Activated T-helper 2 cell treated with anti-CD3 and anti-CD28 coated beads, Interferon-gamma antibody, Interleukin-2, Interleukin-4, amounts not matched to agents 10 μg/mL and 5 μg/mL and 100 μg/mL, durations not matched to agents 14 hours and 24 hours and 36 hours (primary cell): ENCODE results near the gene FGD6. TPM values are rescaled to one million over a fixed set of nuclear protein-coding genes. Genes with fewer than 3 reads are reported as not detected.
"Not testable (repeated sequence)": the region's sequence is repeated elsewhere in the genome, so short reads cannot be mapped to it uniquely, and the experiment has no call there.

Source experiments
- DNase-seq: peaks from one replicate; pipeline ENCODE4 v3.0.0; 2021; ENCODE audit warnings: low spot score
- H3K27ac Mint-ChIP-seq: one replicate; pipeline ENCODE4 v1.8.0; 2021; ENCODE audit warnings: mixed read lengths
- H3K27me3 Mint-ChIP-seq: one replicate; pipeline ENCODE4 v1.8.0; 2021; ENCODE audit warnings: low read depth, mixed read lengths
- H3K36me3 Mint-ChIP-seq: one replicate; pipeline ENCODE4 v1.8.0; 2021; ENCODE audit warnings: low read depth, mixed read lengths
- H3K4me1 Mint-ChIP-seq: one replicate; pipeline ENCODE4 v1.8.0; 2021; ENCODE audit warnings: low read depth, mixed read lengths
- H3K4me3 Mint-ChIP-seq: one replicate; pipeline ENCODE4 v1.8.0; 2021; ENCODE audit warnings: low read depth, mild to moderate bottlenecking, moderate library complexity, mixed read lengths
- H3K9me3 Mint-ChIP-seq: one replicate; pipeline ENCODE4 v1.8.0; 2021; ENCODE audit warnings: mixed read lengths
- intact Hi-C: fragments of 100-400 bp; cut with micrococcal nuclease; formaldehyde crosslinking; loops from one replicate; pipeline ENCODE4 v1.15.1; 2023
- total RNA-seq: library from RNA; stranded (reverse); gene quantifications from 2 replicates; pipeline ENCODE4 v1.2.3, GENCODE V29; 2022

Gene FGD6
- total RNA-seq, 1 donor from 2014 or later = 1.1 TPM

DNA sequence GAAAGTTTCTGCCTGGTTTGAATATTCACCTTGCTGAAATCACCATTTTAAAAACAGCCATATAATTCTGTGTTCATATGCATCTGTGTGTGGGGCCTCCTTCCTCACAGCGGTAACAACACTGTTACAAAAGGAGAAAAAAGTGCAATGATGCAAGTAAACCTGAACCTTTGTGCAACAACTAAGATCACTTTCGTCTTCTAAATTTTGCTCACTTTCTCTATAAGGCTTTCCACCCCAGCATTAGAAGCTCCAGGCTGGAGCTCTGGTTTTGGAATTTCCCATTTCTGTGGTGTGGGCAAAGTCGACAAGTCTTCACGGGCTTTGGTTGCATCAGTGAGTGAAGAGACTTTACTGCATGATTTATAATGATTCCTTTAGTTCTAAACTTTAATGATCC lies 18.4 kb downstream of the FGD6 start:
- H3K36me3 Mint-ChIP-seq = no peaks in the 10 kb centered on the region
- peaks cover 2% of the 10 kb centered on the region for H3K4me1 Mint-ChIP-seq
- intact Hi-C loops = no loop called here
- H3K4me3 Mint-ChIP-seq = no peak overlapping the region
- no peak for DNase-seq
- H3K9me3 Mint-ChIP-seq = no peaks in the 10 kb centered on the region
- H3K27ac Mint-ChIP-seq = no peak overlapping the region
- no peaks in the 10 kb centered on the region for H3K27me3 Mint-ChIP-seq

GRCh38 chr12:95197636-95198035 lies 19.6 kb downstream of the FGD6 start:
- Mint-ChIP-seq H3K9me3 (no peaks in the 10 kb centered on the region), H3K36me3 (no peaks in the 10 kb centered on the region), H3K27me3 (peaks cover under 1% of the 10 kb centered on the region), H3K4me1 (peaks cover 2% of the 10 kb centered on the region), H3K4me3 (no peak overlapping the region), H3K27ac (no peak overlapping the region)
- DNase-seq = no peak
- intact Hi-C loops = no loop called here

GRCh38 chr12:95196875-95197569 lies 20.2 kb downstream of the FGD6 start:
- DNase-seq, H3K4me1 Mint-ChIP-seq, H3K27me3 Mint-ChIP-seq, H3K27ac Mint-ChIP-seq, H3K9me3 Mint-ChIP-seq, intact Hi-C loops, H3K4me3 Mint-ChIP-seq, H3K36me3 Mint-ChIP-seq: not testable (repeated sequence)

DNA sequence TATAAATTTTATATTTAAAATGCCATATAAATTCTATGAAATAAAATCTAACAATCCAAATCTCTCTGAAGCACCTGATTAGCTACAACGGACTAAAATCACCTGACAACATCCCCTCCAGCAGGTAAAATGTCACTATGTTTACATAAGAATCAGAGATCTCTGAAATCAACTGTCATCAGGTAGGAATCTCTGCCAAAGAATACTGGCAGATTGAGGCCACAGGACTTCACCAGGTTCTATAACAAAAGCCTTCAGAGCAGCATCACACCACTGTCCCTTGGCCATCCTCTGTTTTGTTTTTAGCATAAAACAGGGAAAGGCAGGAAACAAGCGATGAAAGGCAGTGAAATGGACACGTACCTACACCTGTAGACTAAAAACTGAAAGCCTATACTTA lies 22.1 kb downstream of the FGD6 start:
- Mint-ChIP-seq H3K36me3 (no peaks in the 10 kb centered on the region), H3K27ac (no peak overlapping the region), H3K4me1 (no peaks in the 10 kb centered on the region), H3K4me3 (no peak overlapping the region), H3K9me3 (no peaks in the 10 kb centered on the region), H3K27me3 (peaks cover 4% of the 10 kb centered on the region)
- intact Hi-C loops = no loop called here
- no peak for DNase-seq

DNA sequence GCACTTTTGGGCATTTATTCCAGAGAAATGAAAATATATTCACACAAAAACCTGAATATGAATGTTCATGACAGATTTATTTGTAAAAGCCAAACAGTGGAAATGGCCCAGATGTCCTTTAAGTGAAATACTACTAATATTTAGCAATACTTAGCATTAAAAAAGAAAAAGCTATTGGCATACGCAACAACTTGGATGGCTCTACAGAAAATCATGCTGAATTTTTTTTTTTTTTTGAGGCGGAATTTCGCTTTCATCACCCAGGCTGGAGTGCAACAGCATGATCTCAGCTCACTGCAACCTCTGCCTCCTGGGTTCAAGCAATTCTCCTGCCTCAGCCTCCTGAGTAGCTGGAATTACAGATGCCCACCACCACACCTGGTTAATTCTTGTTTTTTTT lies 24.1 kb downstream of the FGD6 start:
- H3K4me1 Mint-ChIP-seq = no peaks in the 10 kb centered on the region
- no peaks in the 10 kb centered on the region for H3K9me3 Mint-ChIP-seq
- no peaks in the 10 kb centered on the region for H3K36me3 Mint-ChIP-seq
- H3K27ac Mint-ChIP-seq = no peak overlapping the region
- no peak overlapping the region for H3K4me3 Mint-ChIP-seq
- intact Hi-C loops = no loop called here
- H3K27me3 Mint-ChIP-seq = peaks cover 4% of the 10 kb centered on the region
- no peak for DNase-seq

DNA sequence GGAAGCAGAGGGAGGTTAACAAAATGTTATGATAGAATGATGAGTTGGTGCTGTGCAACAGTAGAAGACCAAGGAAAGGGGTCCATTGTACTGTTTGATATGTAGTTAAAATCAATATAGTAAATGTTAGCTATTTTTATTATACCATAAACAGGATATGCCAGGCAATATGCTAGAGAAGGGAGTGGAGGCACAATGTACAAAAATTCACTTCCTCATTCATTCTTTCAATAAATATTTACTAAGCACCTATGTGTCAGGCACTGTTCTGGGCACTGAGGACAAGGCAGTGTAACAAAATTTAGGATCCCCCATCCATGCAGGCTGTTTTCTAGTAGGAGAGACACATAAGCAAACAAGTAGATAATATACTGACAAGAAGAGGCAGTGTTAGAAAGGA lies 25.0 kb downstream of the FGD6 start:
- no peak for DNase-seq
- Mint-ChIP-seq H3K4me3 (no peak overlapping the region), H3K27ac (no peak overlapping the region), H3K9me3 (no peaks in the 10 kb centered on the region), H3K27me3 (peaks cover 6% of the 10 kb centered on the region), H3K4me1 (no peaks in the 10 kb centered on the region), H3K36me3 (no peaks in the 10 kb centered on the region)
- intact Hi-C loops = no loop called here

- Mint-ChIP-seq H3K4me1 (no peaks in the 10 kb centered on the region), H3K27me3 (peaks cover 6% of the 10 kb centered on the region), H3K9me3 (no peaks in the 10 kb centered on the region), H3K4me3 (no peak overlapping the region), H3K36me3 (no peaks in the 10 kb centered on the region), H3K27ac (no peak overlapping the region)
- no peak for DNase-seq
- intact Hi-C loops = no loop called here
Measured at GRCh38 chr12:95191060-95191696, 26.1 kb downstream of the FGD6 start.

DNA sequence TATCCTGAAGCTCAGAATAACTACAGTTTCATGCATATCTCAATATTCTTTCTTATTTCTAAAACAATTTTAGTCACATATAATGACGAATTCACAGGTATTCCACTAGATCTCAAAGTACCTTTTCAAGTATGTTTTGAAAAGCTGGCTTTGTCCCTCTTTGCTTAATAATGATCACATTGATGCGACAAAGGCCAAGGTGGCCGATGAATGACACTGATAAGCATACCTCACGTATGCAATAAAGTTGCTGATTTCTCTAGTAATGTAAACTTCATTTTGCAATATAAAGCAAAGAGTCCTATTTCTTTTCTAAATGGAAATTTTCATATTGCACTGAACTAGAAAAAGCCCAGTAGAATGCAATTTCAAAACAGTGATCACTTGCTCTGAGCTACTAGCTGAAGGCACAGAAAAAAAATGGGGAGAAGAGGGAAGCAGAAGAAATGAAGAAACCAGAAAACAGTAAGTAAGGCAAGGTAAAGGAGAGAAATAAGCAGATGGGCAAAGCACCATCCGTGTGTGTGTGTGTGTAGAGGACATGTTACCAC lies 29.3 kb downstream of the FGD6 start:
- no peaks in the 10 kb centered on the region for H3K36me3 Mint-ChIP-seq
- H3K27me3 Mint-ChIP-seq = peaks cover 6% of the 10 kb centered on the region
- no peaks in the 10 kb centered on the region for H3K9me3 Mint-ChIP-seq
- no peaks in the 10 kb centered on the region for H3K4me1 Mint-ChIP-seq
- DNase-seq = no peak
- intact Hi-C loops = no loop called here
- no peak overlapping the region for H3K4me3 Mint-ChIP-seq
- H3K27ac Mint-ChIP-seq = no peak overlapping the region

GRCh38 chr12:95185854-95186253 lies 31.4 kb downstream of the FGD6 start:
- Mint-ChIP-seq H3K27me3 (peaks cover 2% of the 10 kb centered on the region), H3K4me1 (no peaks in the 10 kb centered on the region), H3K9me3 (no peaks in the 10 kb centered on the region), H3K4me3 (no peak overlapping the region), H3K36me3 (no peaks in the 10 kb centered on the region), H3K27ac (no peak overlapping the region)
- no peak for DNase-seq
- intact Hi-C loops = no loop called here

DNA sequence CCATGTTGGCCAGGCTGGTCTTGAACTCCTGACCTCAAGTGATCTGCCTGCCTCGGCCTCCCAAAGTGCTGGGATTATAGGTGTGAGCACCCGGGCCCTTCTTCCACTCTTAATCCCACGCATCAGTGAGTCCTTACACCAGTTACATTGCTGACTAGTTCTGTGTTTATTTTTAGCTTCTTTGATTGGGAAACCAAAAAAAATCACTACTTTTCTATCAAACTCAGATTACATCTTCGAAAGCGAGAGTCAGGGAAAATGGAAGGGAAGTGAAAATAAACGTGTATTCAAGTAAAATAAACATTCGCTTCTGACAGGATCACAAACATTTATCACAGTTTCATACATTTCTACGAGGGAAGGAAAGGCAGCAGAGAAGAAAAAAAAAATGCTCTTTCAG lies 32.2 kb downstream of the FGD6 start:
- Mint-ChIP-seq H3K4me3 (no peak overlapping the region), H3K9me3 (no peaks in the 10 kb centered on the region), H3K4me1 (no peaks in the 10 kb centered on the region), H3K36me3 (no peaks in the 10 kb centered on the region), H3K27me3 (peaks cover 2% of the 10 kb centered on the region), H3K27ac (no peak overlapping the region)
- intact Hi-C loops = no loop called here
- DNase-seq = no peak

- Mint-ChIP-seq H3K4me3 (no peak overlapping the region), H3K27ac (no peak overlapping the region), H3K9me3 (no peaks in the 10 kb centered on the region), H3K27me3 (peaks cover 2% of the 10 kb centered on the region), H3K4me1 (no peaks in the 10 kb centered on the region), H3K36me3 (no peaks in the 10 kb centered on the region)
- DNase-seq = no peak
- intact Hi-C loops = no loop called here
Measured at GRCh38 chr12:95184121-95184520, 33.1 kb downstream of the FGD6 start.

- Mint-ChIP-seq H3K27me3 (peaks cover 1% of the 10 kb centered on the region), H3K4me3 (no peak overlapping the region), H3K36me3 (no peaks in the 10 kb centered on the region), H3K9me3 (no peaks in the 10 kb centered on the region), H3K4me1 (no peaks in the 10 kb centered on the region), H3K27ac (no peak overlapping the region)
- DNase-seq = no peak
- intact Hi-C loops = no loop called here
Measured at GRCh38 chr12:95182868-95183415, 34.3 kb downstream of the FGD6 start.

- H3K27ac Mint-ChIP-seq = no peak overlapping the region
- no peaks in the 10 kb centered on the region for H3K36me3 Mint-ChIP-seq
- intact Hi-C loops = no loop called here
Measured at GRCh38 chr12:95181103-95181502, 36.2 kb downstream of the FGD6 start.

More at GRCh38 chr12:95181103-95181502, 36.2 kb downstream of the FGD6 start:
- no peak for DNase-seq
- peaks cover 3% of the 10 kb centered on the region for H3K27me3 Mint-ChIP-seq
- no peaks in the 10 kb centered on the region for H3K9me3 Mint-ChIP-seq
- H3K4me1 Mint-ChIP-seq = no peaks in the 10 kb centered on the region
- no peak overlapping the region for H3K4me3 Mint-ChIP-seq
